Heart left ventricle (tissue), 13 donors: ENCODE data around the gene LIPC.

Experiments
- CTCF ChIP-seq, 12 donors: fragments of 200-600 bp; sonication (generic) in 4 of 12; IDR thresholded peaks; one replicate each; pipeline versions ENCODE4 v1.5.0 to v1.8.0; 2018 to 2022; ENCODE audit warnings: antibody characterized with exemption in 12 of 12, mild to moderate bottlenecking in 5 of 12
- POLR2A ChIP-seq, 2 donors: fragments of 450-650 bp; IDR thresholded peaks; one replicate each; pipeline ENCODE4 v1.6.1; 2017; ENCODE audit warnings: antibody characterized with exemption in 2 of 2, mild to moderate bottlenecking in 2 of 2, moderate library complexity in 2 of 2
- donor health status: ischemic (EF 13 %, LVEDD 7.1; RV severe dilation, severe dysfunction).
- donor health status: DM: no; HTN: yes; CAD: no.
- donor health status: DM: no; HTN: no; CAD: no.
- donor health status: ischemic (EF 25% LVEDD 6.9; RV normal size, moderate dysfunction).
- donor health status: ischemic (EF 25% LVEDD 5.7; RV mildly dilated, moderate dysfunction).
- donor health status: ischemic (EF 35%, LVEDD 5.7; RV mildly dilated, moderate dysfunction).
- donor health status: nonischemic (EF 11% LVEDD 7.7; RV severe dilation, severe dysfunction).
- donor health status: DM: yes; HTN: yes; CAD: no.
- donor health status: PGD.
- donor health status: ischemic (EF 29% LVEDD 5.4; RV normal size, mild dysfunction).
- donor health status: nonischemic (EF 23%, LVEDD 6.1; RV moderate dilation, normal function).

DNA sequence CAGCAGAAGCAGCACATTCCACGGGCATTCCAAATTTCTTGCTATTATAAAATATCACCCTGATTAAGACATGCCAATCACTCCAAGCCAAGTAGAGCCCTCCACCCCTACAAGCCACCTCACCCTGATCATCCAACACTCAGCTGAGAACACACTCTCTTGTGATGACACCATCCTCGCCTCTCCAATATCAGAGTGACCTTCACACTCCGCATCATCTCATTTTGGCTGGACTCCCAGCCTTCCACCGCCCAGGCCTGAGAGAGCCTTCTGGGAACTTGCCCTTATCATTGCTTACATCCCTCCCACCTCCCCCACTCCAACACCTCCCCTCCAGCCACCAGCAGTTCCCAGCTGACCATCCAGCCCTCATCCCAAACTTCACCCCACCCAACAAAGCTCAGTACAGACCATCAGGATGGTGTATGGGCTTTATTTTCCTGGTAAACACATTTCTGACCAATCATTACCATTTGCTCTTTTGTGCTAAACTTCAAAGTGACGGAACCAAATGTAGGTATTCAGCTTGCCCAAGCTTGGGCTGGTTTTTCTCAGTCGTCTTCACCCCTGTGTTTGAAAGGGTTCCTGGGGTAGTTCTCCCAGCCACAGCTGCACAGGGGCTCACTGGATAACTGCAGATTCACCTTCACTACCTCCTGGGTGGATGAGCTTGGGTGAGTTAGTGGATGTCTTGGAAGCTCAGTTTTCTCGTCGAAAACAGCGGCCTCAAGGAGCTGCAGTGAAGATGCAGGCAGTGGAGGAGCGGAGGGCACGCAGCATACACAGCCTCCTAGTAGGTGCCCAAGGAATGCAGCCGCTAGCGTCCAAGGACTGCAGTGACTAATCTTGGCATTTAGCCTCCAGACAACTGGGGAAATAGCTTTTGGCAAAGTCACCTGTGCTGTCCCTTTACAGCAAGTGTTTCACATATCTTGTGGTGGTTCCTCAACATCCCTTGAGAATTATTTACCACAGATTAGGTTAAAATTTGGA, 115.1 kb downstream of the LIPC start:
- TF ChIP-seq CTCF (IDR thresholded peaks at IDR 0.05) (no peak), POLR2A (IDR thresholded peaks at IDR 0.05) (no peak)
